Measurements from ENCODE around the gene ADAMTSL4. TPM values are rescaled to one million over a fixed set of nuclear protein-coding genes. Genes with fewer than 3 reads are reported as not detected.
"Not testable (repeated sequence)": the region's sequence is repeated elsewhere in the genome, so short reads cannot be mapped to it uniquely, and the experiment has no call there.

Gene ADAMTSL4
- total RNA-seq, 4 donors from 2014 or later, result 27.1 to 66.5 (median 36.3) TPM

- ATAC-seq, result peak; percentile 89
- peaks cover 69 to 97% (median 87%) of the 10 kb centered on the region in 3 donors for H3K4me1 ChIP-seq
- H3K27me3 ChIP-seq, result no peaks in the 10 kb centered on the region
- peak overlapping the region; percentile 95 to 100 (median 98) for H3K27ac ChIP-seq
- H3K4me3 ChIP-seq, result peak overlapping the region; percentile 50 to 65
- H3K9me3 ChIP-seq, result no peaks in the 10 kb centered on the region
- peaks cover 0 to 24% of the 10 kb centered on the region in 2 donors for H3K36me3 ChIP-seq
- 5% methylated on average over 8 to 9 of the region's 10 CpGs for WGBS, 2 donors (ENCODE audit: low coverage in 1 of 2)
- peak in 1 of 2 donors; percentile 10 for TF ChIP-seq POLR2A (IDR thresholded peaks at IDR 0.05)
- no peak for TF ChIP-seq CTCF (IDR thresholded peaks at IDR 0.05)
- peak; percentile 33 for TF ChIP-seq EP300 (IDR thresholded peaks at IDR 0.05)
- peak; percentile 99 for TF ChIP-seq POLR2AphosphoS5 (IDR thresholded peaks at IDR 0.05)
Observed at GRCh38 chr1:150567717-150568593, 18.7 kb downstream of the ADAMTSL4 start.

GRCh38 chr1:150568594-150568966, 19.4 kb downstream of the ADAMTSL4 start:
- Histone ChIP-seq H3K4me3 (peak overlapping the region; percentile 25 to 50), H3K9me3 (no peaks in the 10 kb centered on the region), H3K27ac (peak overlapping the region; percentile 95 to 100 (median 98)), H3K36me3 (peaks cover 0 to 31% of the 10 kb centered on the region in 2 donors), H3K4me1 (peaks cover 67 to 97% (median 87%) of the 10 kb centered on the region in 3 donors), H3K27me3 (no peaks in the 10 kb centered on the region)
- ATAC-seq, result no peak
- no peak for TF ChIP-seq CTCF (IDR thresholded peaks at IDR 0.05)
- no peak for TF ChIP-seq POLR2AphosphoS5 (IDR thresholded peaks at IDR 0.05)
- TF ChIP-seq EP300 (IDR thresholded peaks at IDR 0.05), result no peak
- no peak for TF ChIP-seq POLR2A (IDR thresholded peaks at IDR 0.05)

GRCh38 chr1:150572918-150573647, 23.9 kb downstream of the ADAMTSL4 start:
- Histone ChIP-seq H3K9me3 (no peaks in the 10 kb centered on the region), H3K4me3 (peak overlapping the region in 1 of 2 donors; percentile 97), H3K27me3 (no peaks in the 10 kb centered on the region), H3K36me3 (peaks cover 0 to 70% of the 10 kb centered on the region in 2 donors), H3K4me1 (peaks cover 35 to 76% (median 55%) of the 10 kb centered on the region in 3 donors), H3K27ac (peak overlapping the region; percentile 11 to 100 (median 86))
- 32 to 34% methylated on average over 4 of the region's 4 CpGs for WGBS, 2 donors (ENCODE audit: low coverage in 1 of 2)
- no peak for TF ChIP-seq CTCF (IDR thresholded peaks at IDR 0.05)
- no peak for TF ChIP-seq EP300 (IDR thresholded peaks at IDR 0.05)
- TF ChIP-seq POLR2A (IDR thresholded peaks at IDR 0.05), result peak in 1 of 2 donors; percentile 24
- TF ChIP-seq POLR2AphosphoS5 (IDR thresholded peaks at IDR 0.05), result peak; percentile 57
- no peak for ATAC-seq

GRCh38 chr1:150573648-150574071, 24.5 kb downstream of the ADAMTSL4 start:
- not testable (repeated sequence) for H3K9me3 ChIP-seq, ATAC-seq, H3K27me3 ChIP-seq
- peak overlapping the region in 3 of 4 donors; percentile 71 to 100 (median 100) for H3K27ac ChIP-seq
- H3K4me1 ChIP-seq, result peaks cover 31 to 72% (median 52%) of the 10 kb centered on the region in 3 donors
- H3K4me3 ChIP-seq, result peak overlapping the region in 1 of 2 donors; percentile 97
- WGBS, 2 donors (ENCODE audit: low coverage in 1 of 2), result 71 to 97% methylated on average over 3 to 5 of the region's 13 CpGs
- H3K36me3 ChIP-seq, result peaks cover 0 to 70% of the 10 kb centered on the region in 2 donors
- TF ChIP-seq POLR2AphosphoS5 (IDR thresholded peaks at IDR 0.05) (peak; percentile 35), POLR2A (IDR thresholded peaks at IDR 0.05) (peak in 1 of 2 donors; percentile 36)
